Hepatocyte (in vitro differentiated cells): ENCODE measurements around the gene CENPT. TPM values are rescaled to one million over a fixed set of nuclear protein-coding genes. Genes with fewer than 3 reads are reported as not detected.

ENCODE experiments used
- DNase-seq: peaks from one replicate; pipeline ENCODE4 v3.0.0-alpha.2; 2016; ENCODE audit warnings: low spot score
- H2AFZ ChIP-seq: fragments of 200-600 bp; sonication (generic); 2 replicates; pipeline ENCODE4 v1.6.0; 2016; ENCODE audit warnings: antibody characterized with exemption, mild to moderate bottlenecking
- H3K27ac ChIP-seq: fragments of 200-600 bp; sonication (generic); 2 replicates; pipeline ENCODE4 v1.5.1; 2016; ENCODE audit warnings: mild to moderate bottlenecking
- H3K27me3 ChIP-seq: fragments of 200-600 bp; sonication (generic); 2 replicates; pipeline ENCODE4 v1.6.1; 2016
- H3K36me3 ChIP-seq: fragments of 200-600 bp; sonication (generic); replicated peaks from 2 replicates; pipeline ENCODE4 v1.5.1; 2016; ENCODE audit warnings: low read depth; ENCODE audit not compliant: insufficient read depth
- H3K4me1 ChIP-seq: fragments of 200-600 bp; sonication (generic); 2 replicates; pipeline ENCODE4 v1.5.1; 2016; ENCODE audit warnings: mild to moderate bottlenecking, moderate library complexity; ENCODE audit not compliant: insufficient read depth
- H3K4me2 ChIP-seq: fragments of 200-600 bp; sonication (generic); 2 replicates; pipeline ENCODE4 v1.6.0; 2016
- H3K4me3 ChIP-seq: fragments of 200-600 bp; sonication (generic); 2 replicates; pipeline ENCODE4 v1.5.1; 2016; ENCODE audit warnings: mild to moderate bottlenecking
- H3K79me2 ChIP-seq: fragments of 200-600 bp; sonication (generic); 2 replicates; pipeline ENCODE4 v1.6.0; 2017; ENCODE audit warnings: mild to moderate bottlenecking
- H3K9me2 ChIP-seq: fragments of 200-600 bp; sonication (generic); replicated peaks from 2 replicates; pipeline ENCODE4 v1.6.0; 2017; ENCODE audit warnings: mild to moderate bottlenecking; ENCODE audit not compliant: insufficient read depth
- H3K9me3 ChIP-seq: fragments of 200-600 bp; sonication (generic); 2 replicates; pipeline ENCODE4 v1.5.1; 2016; ENCODE audit warnings: low read depth, mild to moderate bottlenecking
- H4K20me1 ChIP-seq: fragments of 200-600 bp; sonication (generic); 2 replicates; pipeline ENCODE4 v1.6.0; 2016; ENCODE audit warnings: mild to moderate bottlenecking; ENCODE audit not compliant: insufficient read depth, poor library complexity, severe bottlenecking
- CTCF ChIP-seq: fragments of 200-600 bp; sonication (generic); IDR thresholded peaks from 2 replicates; pipeline ENCODE4 v1.5.1; 2016; ENCODE audit warnings: antibody characterized with exemption, mild to moderate bottlenecking; ENCODE audit not compliant: poor library complexity
- EZH2 ChIP-seq: fragments of 200-600 bp; sonication (generic); IDR thresholded peaks from 2 replicates; pipeline ENCODE4 v1.6.1; 2016; ENCODE audit warnings: antibody characterized with exemption, mild to moderate bottlenecking, borderline replicate concordance
- EZH2phosphoT487 ChIP-seq: fragments of 200-600 bp; sonication (generic); IDR thresholded peaks from one replicate; pipeline ENCODE4 v1.6.1; 2018; ENCODE audit warnings: antibody characterized with exemption, mild to moderate bottlenecking, low read depth, moderate library complexity; ENCODE audit not compliant: unreplicated experiment, severe bottlenecking
- WGBS: methylation state at CpG from one replicate; pipeline ENCODE4 v1.1.6; 2016; ENCODE audit warnings: low lambda C conversion rate; ENCODE audit errors: missing lambda C conversion rate; 5-methylcytosine and 5-hydroxymethylcytosine counted together
- polyA plus RNA-seq: library from polyadenylated mRNA; unstranded; fragments of >200 nt; fragmentation: Nextera tagmentation; extraction: Ambion mirVana; gene quantifications from 2 replicates; pipeline ENCODE4 v1.2.1, GENCODE V29; 2016
- small RNA-seq: library from RNA; depleted of rRNA; stranded (forward); fragments of <200 nt; gene quantifications from one replicate; pipeline ENCODE3, GENCODE V24; 2014
- total RNA-seq: library from RNA; depleted of rRNA; stranded (reverse); fragments of >200 nt; gene quantifications from 2 replicates; pipeline ENCODE4 v1.2.3, GENCODE V29; 2014

CENPT gene
- total and polyA plus RNA-seq, 2 experiments from 2014 or later = 38.1 to 84.0 TPM

- Histone ChIP-seq H3K4me1 (no peaks in the 10 kb centered on the region), H4K20me1 (peaks cover 17% of the 10 kb centered on the region), H3K27ac (no peak overlapping the region), H3K9me2 (no peaks in the 10 kb centered on the region), H3K4me2 (no peak overlapping the region), H3K79me2 (peaks cover 52% of the 10 kb centered on the region), H3K9me3 (no peaks in the 10 kb centered on the region), H3K27me3 (no peaks in the 10 kb centered on the region), H2AFZ (no peak overlapping the region), H3K36me3 (no peaks in the 10 kb centered on the region), H3K4me3 (no peak overlapping the region)
- no peak for DNase-seq
- 87% methylated on average over 5 of the region's 5 CpGs for WGBS
- TF ChIP-seq CTCF (no peak), EZH2phosphoT487 (no peak), EZH2 (no peak)
These were observed 66.0 kb downstream of the CENPT start for GRCh38 chr16:67781565-67781921.

GRCh38 chr16:67780847-67781564 lies 66.5 kb downstream of the CENPT start:
- H3K4me2 ChIP-seq = no peak overlapping the region
- no peaks in the 10 kb centered on the region for H3K4me1 ChIP-seq
- DNase-seq = no peak
- WGBS = 93% methylated on average over 7 of the region's 7 CpGs
- H4K20me1 ChIP-seq = peaks cover 17% of the 10 kb centered on the region
- H3K27me3 ChIP-seq = no peaks in the 10 kb centered on the region
- H3K9me2 ChIP-seq = no peaks in the 10 kb centered on the region
- no peaks in the 10 kb centered on the region for H3K9me3 ChIP-seq
- H3K36me3 ChIP-seq = no peaks in the 10 kb centered on the region
- H3K4me3 ChIP-seq = no peak overlapping the region
- H2AFZ ChIP-seq = no peak overlapping the region
- H3K27ac ChIP-seq = no peak overlapping the region
- H3K79me2 ChIP-seq = peaks cover 53% of the 10 kb centered on the region
- no peak for TF ChIP-seq CTCF
- no peak for TF ChIP-seq EZH2phosphoT487
- TF ChIP-seq EZH2 = no peak

- no peaks in the 10 kb centered on the region for H3K9me2 ChIP-seq
- H3K4me1 ChIP-seq = no peaks in the 10 kb centered on the region
- H2AFZ ChIP-seq = no peak overlapping the region
- H3K27me3 ChIP-seq = no peaks in the 10 kb centered on the region
- H3K36me3 ChIP-seq = no peaks in the 10 kb centered on the region
- H4K20me1 ChIP-seq = peaks cover 17% of the 10 kb centered on the region
- H3K79me2 ChIP-seq = peaks cover 58% of the 10 kb centered on the region
- H3K4me2 ChIP-seq = no peak overlapping the region
- H3K27ac ChIP-seq = no peak overlapping the region
- DNase-seq = no peak
- H3K9me3 ChIP-seq = no peaks in the 10 kb centered on the region
- 94% methylated on average over 5 of the region's 5 CpGs for WGBS
- TF ChIP-seq EZH2 (no peak), CTCF (no peak), EZH2phosphoT487 (no peak)
- H3K4me3 ChIP-seq = no peak overlapping the region
These were observed 68.1 kb downstream of the CENPT start for GRCh38 chr16:67779256-67780014.

Small RNA genes lying within 50 kb of the gene (small RNA-seq; reads per million reads assigned to genes)
- gene AC040162.2 (not detected), gene NRN1L (not detected)

Other genes starting within 250 kb of the CENPT start
- 0.52 and 1.7 TPM in 2 replicates for gene CARMIL2, start 202.5 kb downstream of the CENPT start, total RNA-seq
- 2.6 and 2.9 TPM in 2 replicates for gene CARMIL2, start 202.5 kb downstream of the CENPT start, polyA plus RNA-seq
- gene ACD, start 187.4 kb downstream of the CENPT start, total RNA-seq = 17.1 and 18.5 TPM in 2 replicates
- 26.3 and 28.5 TPM in 2 replicates for gene ACD, start 187.4 kb downstream of the CENPT start, polyA plus RNA-seq
- 1.1 and 1.4 TPM in 2 replicates for gene PARD6A, start 186.7 kb downstream of the CENPT start, total RNA-seq
- gene PARD6A, start 186.7 kb downstream of the CENPT start, polyA plus RNA-seq = 1.8 and 3.0 TPM in 2 replicates
- gene ENKD1, start 180.9 kb downstream of the CENPT start, total RNA-seq = 8.3 and 10.2 TPM in 2 replicates
- 13.1 and 16.0 TPM in 2 replicates for gene ENKD1, start 180.9 kb downstream of the CENPT start, polyA plus RNA-seq
- gene C16orf86, start 180.9 kb downstream of the CENPT start, total RNA-seq = 1.7 and 2.3 TPM in 2 replicates
- 3.4 and 4.1 TPM in 2 replicates for gene C16orf86, start 180.9 kb downstream of the CENPT start, polyA plus RNA-seq
- gene GFOD2, start 128.4 kb downstream of the CENPT start, total RNA-seq = 9.8 and 10.4 TPM in 2 replicates
- 7.5 and 12.4 TPM in 2 replicates for gene GFOD2, start 128.4 kb downstream of the CENPT start, polyA plus RNA-seq
- gene RANBP10, start 41.1 kb downstream of the CENPT start, total RNA-seq = 8.6 and 8.8 TPM in 2 replicates
- gene RANBP10, start 41.1 kb downstream of the CENPT start, polyA plus RNA-seq = 12.4 and 12.6 TPM in 2 replicates
- 3.1 TPM in 2 replicates for gene TSNAXIP1, start 40.8 kb downstream of the CENPT start, total RNA-seq
- 2.0 and 5.8 TPM in 2 replicates for gene TSNAXIP1, start 40.8 kb downstream of the CENPT start, polyA plus RNA-seq
- 35.4 and 40.0 TPM in 2 replicates for gene THAP11, start 5.4 kb downstream of the CENPT start, total RNA-seq
- 36.7 and 36.9 TPM in 2 replicates for gene THAP11, start 5.4 kb downstream of the CENPT start, polyA plus RNA-seq
- gene NUTF2, start 760 bp downstream of the CENPT start, total RNA-seq = 100 and 102 TPM in 2 replicates
- gene NUTF2, start 760 bp downstream of the CENPT start, polyA plus RNA-seq = 197 and 216 TPM in 2 replicates
- 41.1 and 46.3 TPM in 2 replicates for gene EDC4, start 25.4 kb upstream of the CENPT start, total RNA-seq
- gene EDC4, start 25.4 kb upstream of the CENPT start, polyA plus RNA-seq = 59.0 and 76.7 TPM in 2 replicates
- 0.73 TPM in 1 of 2 replicates, not detected in the other for gene NRN1L, start 37.2 kb upstream of the CENPT start, total RNA-seq
- 1.6 TPM in 1 of 2 replicates, not detected in the other for gene NRN1L, start 37.2 kb upstream of the CENPT start, polyA plus RNA-seq
- gene PSKH1, start 45.6 kb upstream of the CENPT start, total RNA-seq = 29.2 and 30.5 TPM in 2 replicates
- gene PSKH1, start 45.6 kb upstream of the CENPT start, polyA plus RNA-seq = 38.6 and 44.6 TPM in 2 replicates
- gene CTRL, start 84.2 kb upstream of the CENPT start, total RNA-seq = 0.63 TPM in 1 of 2 replicates, not detected in the other
- gene CTRL, start 84.2 kb upstream of the CENPT start, polyA plus RNA-seq = 12.5 and 13.4 TPM in 2 replicates
- gene PSMB10, start 89.2 kb upstream of the CENPT start, total RNA-seq = 13.7 and 27.8 TPM in 2 replicates
- gene PSMB10, start 89.2 kb upstream of the CENPT start, polyA plus RNA-seq = 48.7 and 52.2 TPM in 2 replicates
- 15.6 and 19.8 TPM in 2 replicates for gene LCAT, start 96.4 kb upstream of the CENPT start, total RNA-seq
- 44.6 and 47.3 TPM in 2 replicates for gene LCAT, start 96.4 kb upstream of the CENPT start, polyA plus RNA-seq
- 23.7 and 55.2 TPM in 2 replicates for gene SLC12A4, start 120.9 kb upstream of the CENPT start, total RNA-seq
- gene SLC12A4, start 120.9 kb upstream of the CENPT start, polyA plus RNA-seq = 63.9 and 65.3 TPM in 2 replicates
- not detected in 2 replicates for gene DPEP3, start 132.8 kb upstream of the CENPT start, total RNA-seq
- gene DPEP3, start 132.8 kb upstream of the CENPT start, polyA plus RNA-seq = not detected in 2 replicates
- not detected in 2 replicates for gene DPEP2, start 151.8 kb upstream of the CENPT start, total RNA-seq
- 1.1 TPM in 1 of 2 replicates, not detected in the other for gene DPEP2, start 151.8 kb upstream of the CENPT start, polyA plus RNA-seq
- not detected in 2 replicates for gene DPEP2NB, start 168.2 kb upstream of the CENPT start, total RNA-seq
- not detected in 2 replicates for gene DPEP2NB, start 168.2 kb upstream of the CENPT start, polyA plus RNA-seq
- gene DDX28, start 175.5 kb upstream of the CENPT start, total RNA-seq = 8.6 and 11.1 TPM in 2 replicates
- 12.5 and 15.0 TPM in 2 replicates for gene DDX28, start 175.5 kb upstream of the CENPT start, polyA plus RNA-seq
- 11.8 and 12.2 TPM in 2 replicates for gene DUS2, start 175.6 kb upstream of the CENPT start, total RNA-seq
- gene DUS2, start 175.6 kb upstream of the CENPT start, polyA plus RNA-seq = 15.6 and 18.0 TPM in 2 replicates
- 33.3 and 35.9 TPM in 2 replicates for gene NFATC3, start 237.7 kb upstream of the CENPT start, total RNA-seq
- 13.1 and 15.1 TPM in 2 replicates for gene NFATC3, start 237.7 kb upstream of the CENPT start, polyA plus RNA-seq